Right lobe of liver (tissue), 6 donors: ENCODE data around the gene MYO1B. TPM values are rescaled to one million over a fixed set of nuclear protein-coding genes. Genes with fewer than 3 reads are reported as not detected.

Experiments used
- ATAC-seq, 4 donors: fragments of 200-7000 bp; cut with Tn5 transposase; one replicate each; pipeline ENCODE4 v1.9.1; 2020; ENCODE audit warnings: mild to moderate bottlenecking in 4 of 4, moderate library complexity in 4 of 4
- DNase-seq, 3 donors: peaks; one replicate each; pipeline ENCODE4 v3.0.0-alpha.2; 2020
- H3K27ac ChIP-seq, 3 donors: fragments of 200-600 bp; one replicate each; pipeline ENCODE4 v1.8.0; 2022
- H3K27me3 ChIP-seq, 2 donors: fragments of 200-600 bp; one replicate each; pipeline ENCODE4 v1.8.0; 2022
- H3K36me3 ChIP-seq, 4 donors: fragments of 200-600 bp; sonication (generic) in 1 of 4; one replicate each; pipeline versions ENCODE4 v1.5.1 to v1.8.0; 2017 to 2022; ENCODE audit warnings: control low read depth in 1 of 4
- H3K4me1 ChIP-seq, 4 donors: fragments of 200-600 bp; sonication (generic) in 1 of 4; one replicate each; pipeline versions ENCODE4 v1.5.1 to v1.8.0; 2017 to 2022; ENCODE audit warnings: control low read depth in 1 of 4
- H3K4me3 ChIP-seq, 3 donors: fragments of 200-600 bp; one replicate each; pipeline ENCODE4 v1.8.0; 2022
- H3K9me3 ChIP-seq, 4 donors: fragments of 200-600 bp; sonication (generic) in 1 of 4; one replicate each; pipeline versions ENCODE4 v1.5.1 to v1.8.0; 2017 to 2022; ENCODE audit warnings: control low read depth in 1 of 4
- CTCF ChIP-seq, 4 donors: fragments of 200-600 bp in 3 of 4; fragments of 450-650 bp in 1 of 4; IDR thresholded peaks; one replicate each; pipeline versions ENCODE4 v1.5.1 to v1.8.0; 2016 to 2022; ENCODE audit warnings: antibody characterized with exemption in 4 of 4, mild to moderate bottlenecking in 2 of 4
- POLR2A ChIP-seq: fragments of 450-650 bp; IDR thresholded peaks from one replicate; pipeline ENCODE4 v1.6.1; 2017; ENCODE audit warnings: antibody characterized with exemption, mild to moderate bottlenecking
- WGBS: methylation state at CpG from one replicate; pipeline ENCODE4 v1.1.6; 2018; ENCODE audit warnings: low coverage, low lambda C conversion rate; ENCODE audit not compliant: insufficient coverage; ENCODE audit errors: missing lambda C conversion rate; 5-methylcytosine and 5-hydroxymethylcytosine counted together
- intact Hi-C, 2 donors: fragments of 100-400 bp; cut with DNase I; formaldehyde crosslinking; loops; one replicate each; pipeline versions ENCODE4 v1.11.2 to v1.14.1; 2022
- total RNA-seq, 6 experiments: library from RNA; depleted of rRNA in 2 of 6; stranded (reverse); fragments of >200 nt in 2 of 6; fragmentation: NEBNext Ultra II Directional in 3 of 6; extraction: Animal tissue kit (Norgen Biotek cat#: 25700) in 3 of 6; gene quantifications; one replicate each; pipeline versions ENCODE4 v1.1.0 to v1.2.4, GENCODE V29; 2016 to 2023
- donor health status: DM: no; HTN: yes; CAD: no.
- donor health status: DM: no; HTN: no; CAD: no.
- donor health status: DM: no; HTN: no; CAD: no.
- donor health status: DM: no; HTN: yes; CAD: no.
- donor health status: DM: no; HTN: yes; CAD: no.

MYO1B gene
- total RNA-seq, 6 experiments from 2014 or later, result 171 to 273 (median 221) TPM

GRCh38 chr2:191206613-191207471, 38.4 kb upstream of the MYO1B start:
- H3K9me3 ChIP-seq, result no peaks in the 10 kb centered on the region
- TF ChIP-seq CTCF (IDR thresholded peaks at IDR 0.05), result no peak
- peak; percentile 19 for TF ChIP-seq POLR2A
- 77% methylated on average over 13 of the region's 13 CpGs for WGBS
- DNase-seq, result peak in 1 of 3 donors; percentile 58
- intact Hi-C loops, result no loop called here
- H3K27ac ChIP-seq, result no peak overlapping the region
- H3K36me3 ChIP-seq, result no peaks in the 10 kb centered on the region
- peak; percentile 58 to 98 (median 78) for ATAC-seq
- H3K27me3 ChIP-seq, result no peaks in the 10 kb centered on the region
- no peak overlapping the region for H3K4me3 ChIP-seq
- H3K4me1 ChIP-seq, result no peaks in the 10 kb centered on the region

- intact Hi-C loops, result no loop called here
- TF ChIP-seq CTCF (IDR thresholded peaks at IDR 0.05) (no peak), POLR2A (no peak)
- H3K36me3 ChIP-seq, result no peaks in the 10 kb centered on the region
- no peaks in the 10 kb centered on the region for H3K9me3 ChIP-seq
- WGBS, result 71% methylated on average over 1 of the region's 1 CpG
- H3K4me1 ChIP-seq, result peaks cover 0 to 6% (median 0%) of the 10 kb centered on the region in 4 donors
- no peak overlapping the region for H3K4me3 ChIP-seq
- no peaks in the 10 kb centered on the region for H3K27me3 ChIP-seq
- no peak overlapping the region for H3K27ac ChIP-seq
- ATAC-seq, result no peak
- no peak for DNase-seq
Observed at GRCh38 chr2:191209340-191209739, 35.9 kb upstream of the MYO1B start.

GRCh38 chr2:191212119-191212518, 33.1 kb upstream of the MYO1B start:
- TF ChIP-seq POLR2A (no peak), CTCF (IDR thresholded peaks at IDR 0.05) (no peak)
- DNase-seq (no peak), ATAC-seq (no peak)
- no peak overlapping the region for H3K27ac ChIP-seq
- no peaks in the 10 kb centered on the region for H3K9me3 ChIP-seq
- H3K4me1 ChIP-seq, result peaks cover 0 to 19% (median 0%) of the 10 kb centered on the region in 4 donors
- H3K36me3 ChIP-seq, result no peaks in the 10 kb centered on the region
- H3K4me3 ChIP-seq, result no peak overlapping the region
- intact Hi-C loops, result no loop called here
- no peaks in the 10 kb centered on the region for H3K27me3 ChIP-seq

GRCh38 chr2:191213333-191213732, 31.9 kb upstream of the MYO1B start:
- Histone ChIP-seq H3K27me3 (no peaks in the 10 kb centered on the region), H3K4me1 (peaks cover 0 to 31% (median under 1%) of the 10 kb centered on the region in 4 donors), H3K9me3 (no peaks in the 10 kb centered on the region), H3K27ac (no peak overlapping the region), H3K36me3 (no peaks in the 10 kb centered on the region), H3K4me3 (no peak overlapping the region)
- TF ChIP-seq POLR2A (no peak), CTCF (IDR thresholded peaks at IDR 0.05) (no peak)
- intact Hi-C loops, result no loop called here
- ATAC-seq (peak; percentile 88 to 91 (median 90)), DNase-seq (no peak)
